H1 (cell line): Measurements from ENCODE around the gene RNU5D-1. TPM values are rescaled to one million over a fixed set of nuclear protein-coding genes. Genes with fewer than 3 reads are reported as not detected.

Source experiments
- CTCF ChIA-PET: fragments of 300-600 bp; sonication (Branson Sonifier 250); formaldehyde crosslinking; loops from one replicate; lab custom pipeline; 2021; ENCODE audit not compliant: partially characterized antibody; lab: Charles Lee
- POLR2A ChIA-PET: fragments of 300-600 bp; sonication (Branson Sonifier 250); formaldehyde crosslinking; loops from one replicate; lab custom pipeline; 2021; ENCODE audit warnings: inconsistent platforms; ENCODE audit not compliant: partially characterized antibody; lab: Charles Lee
- DNase-seq, 2 experiments: peaks; one replicate each; pipeline versions ENCODE4 v3.0.0 to v3.0.0-alpha.2; 2010 to 2022; ENCODE audit warnings: low spot score in 2 of 2, low read depth in 1 of 2, mixed read lengths in 1 of 2
- FAIRE-seq: peaks from 2 replicates; lab custom pipeline; 2011; peaks lifted over from hg19 to GRCh38; lab: Jason Lieb, UNC
- H2AFZ ChIP-seq: 2 replicates; pipeline ENCODE4 v1.8.1; 2012; ENCODE audit warnings: low read length, inconsistent platforms
- H2AK5ac ChIP-seq: 2 replicates; pipeline ENCODE4 v1.6.1; 2013; ENCODE audit warnings: low read depth, low read length
- H2BK120ac ChIP-seq: replicated peaks from 2 replicates; pipeline ENCODE3; 2013; ENCODE audit warnings: low read depth, low read length, inconsistent platforms
- H2BK12ac ChIP-seq: 2 replicates; pipeline ENCODE4 v1.6.1; 2013; ENCODE audit warnings: low read depth, low read length
- H2BK15ac ChIP-seq: 2 replicates; pipeline ENCODE4 v1.6.1; 2013; ENCODE audit warnings: low read length
- H2BK20ac ChIP-seq: 2 replicates; pipeline ENCODE4 v1.6.1; 2013; ENCODE audit warnings: low read length
- H2BK5ac ChIP-seq: 2 replicates; pipeline ENCODE4 v1.6.1; 2013; ENCODE audit warnings: low read depth, low read length
- H3K14ac ChIP-seq: 2 replicates; pipeline ENCODE4 v1.6.1; 2013; ENCODE audit warnings: inconsistent platforms; ENCODE audit not compliant: insufficient read length
- H3K18ac ChIP-seq: 2 replicates; pipeline ENCODE4 v1.6.1; 2013; ENCODE audit warnings: low read length; ENCODE audit errors: extremely low read depth
- H3K23ac ChIP-seq: 2 replicates; pipeline ENCODE4 v1.6.1; 2013; ENCODE audit warnings: inconsistent platforms; ENCODE audit not compliant: insufficient read length
- H3K23me2 ChIP-seq: 2 replicates; pipeline ENCODE4 v1.6.1; 2013; ENCODE audit warnings: low read depth, low read length
- H3K27ac ChIP-seq: 2 replicates; pipeline ENCODE4 v1.6.1; 2011; ENCODE audit warnings: low read depth, low read length, inconsistent platforms
- H3K27me3 ChIP-seq, 4 experiments: replicated peaks in 1 of 4; 1 replicate in 1 of 4; 2 replicates in 3 of 4; pipeline versions ENCODE4 v1.6.1 to v1.8.1; 2011 to 2013; ENCODE audit warnings: low read length in 3 of 4, mild to moderate bottlenecking in 3 of 4, inconsistent platforms in 2 of 4, mixed read lengths in 2 of 4, moderate library complexity in 1 of 4; ENCODE audit not compliant: control insufficient read depth in 3 of 4, insufficient read depth in 3 of 4; ENCODE audit errors: extremely low read depth in 1 of 4
- H3K36me3 ChIP-seq, 4 experiments: 2 replicates each; pipeline versions ENCODE4 v1.6.1 to v1.8.1; 2011 to 2013; ENCODE audit warnings: mild to moderate bottlenecking in 4 of 4, low read length in 3 of 4, moderate library complexity in 2 of 4, control low read depth in 1 of 4, inconsistent platforms in 1 of 4; ENCODE audit not compliant: insufficient read depth in 4 of 4, control insufficient read depth in 2 of 4
- H3K4ac ChIP-seq: replicated peaks from 2 replicates; pipeline ENCODE3; 2013; ENCODE audit warnings: low read length, low read depth, mixed read lengths, inconsistent platforms; ENCODE audit not compliant: insufficient read length
- H3K4me1 ChIP-seq, 4 experiments: replicated peaks in 1 of 4; 1 replicate in 1 of 4; 2 replicates in 3 of 4; pipeline versions ENCODE4 v1.6.1 to v1.8.1; 2011 to 2013; ENCODE audit warnings: low read length in 3 of 4, inconsistent platforms in 2 of 4, mixed read lengths in 1 of 4; ENCODE audit not compliant: insufficient read depth in 4 of 4, control insufficient read depth in 3 of 4
- H3K4me2 ChIP-seq, 2 experiments: 2 replicates each; pipeline versions ENCODE4 v1.6.1 to v1.8.1; 2011 to 2013; ENCODE audit warnings: low read depth in 2 of 2, low read length in 2 of 2, control low read depth in 1 of 2, inconsistent platforms in 1 of 2, mild to moderate bottlenecking in 1 of 2; ENCODE audit not compliant: insufficient read depth in 1 of 2
- H3K4me3 ChIP-seq, 4 experiments: fragments of 200-600, 300-600 bp in 1 of 4; sonication (generic), shearing (Covaris generic), sonication (Bioruptor Twin) in 1 of 4; 2 replicates each; pipeline versions ENCODE4 v1.5.1 to v1.8.1; 2011 to 2016; ENCODE audit warnings: low read length in 4 of 4, low read depth in 3 of 4, control low read depth in 2 of 4, inconsistent platforms in 2 of 4, mild to moderate bottlenecking in 2 of 4, mixed read lengths in 1 of 4, moderate library complexity in 1 of 4; ENCODE audit not compliant: insufficient read depth in 2 of 4; ENCODE audit errors: extremely low read depth in 1 of 4
- H3K56ac ChIP-seq: replicated peaks from 2 replicates; pipeline ENCODE3; 2013; ENCODE audit warnings: low read depth, mild to moderate bottlenecking, mixed read lengths, low read length, inconsistent platforms; ENCODE audit not compliant: insufficient read length
- H3K79me1 ChIP-seq: 2 replicates; pipeline ENCODE4 v1.6.1; 2013; ENCODE audit warnings: low read depth, low read length, control low read depth
- H3K79me2 ChIP-seq, 2 experiments: 2 replicates each; pipeline versions ENCODE4 v1.6.1 to v1.8.1; 2012 to 2013; ENCODE audit warnings: low read length in 2 of 2, mild to moderate bottlenecking in 2 of 2, inconsistent platforms in 1 of 2; ENCODE audit not compliant: insufficient read depth in 2 of 2, control insufficient read depth in 1 of 2
- H3K9ac ChIP-seq, 4 experiments: replicated peaks in 1 of 4; 1 replicate in 1 of 4; 2 replicates in 3 of 4; pipeline versions ENCODE4 v1.6.1 to v1.8.1; 2011 to 2013; ENCODE audit warnings: low read depth in 3 of 4, low read length in 3 of 4, control low read depth in 2 of 4, mild to moderate bottlenecking in 2 of 4, moderate library complexity in 2 of 4, inconsistent platforms in 1 of 4; ENCODE audit errors: extremely low read depth in 1 of 4
- H3K9me3 ChIP-seq, 2 experiments: 2 replicates each; pipeline versions ENCODE4 v1.6.1 to v1.8.1; 2012 to 2013; ENCODE audit warnings: mild to moderate bottlenecking in 2 of 2, moderate library complexity in 2 of 2, control low read depth in 1 of 2, inconsistent platforms in 1 of 2, low read depth in 1 of 2, low read length in 1 of 2, mixed read lengths in 1 of 2; ENCODE audit not compliant: insufficient read depth in 2 of 2
- H4K20me1 ChIP-seq, 2 experiments: replicated peaks in 1 of 2; 2 replicates each; pipeline versions ENCODE3 to v1.8.1; 2011 to 2013; ENCODE audit warnings: inconsistent platforms in 2 of 2, low read length in 2 of 2, mild to moderate bottlenecking in 1 of 2; ENCODE audit not compliant: insufficient read depth in 2 of 2, control insufficient read depth in 1 of 2
- H4K5ac ChIP-seq: 2 replicates; pipeline ENCODE4 v1.6.1; 2013; ENCODE audit warnings: low read length, low read depth, mixed read lengths, inconsistent platforms; ENCODE audit not compliant: insufficient read length
- H4K8ac ChIP-seq: 2 replicates; pipeline ENCODE4 v1.8.0; 2013; ENCODE audit warnings: mild to moderate bottlenecking, moderate library complexity, low read length, inconsistent platforms; ENCODE audit not compliant: insufficient read depth; ENCODE audit errors: extremely low read depth
- H4K91ac ChIP-seq: replicated peaks from 2 replicates; pipeline ENCODE3; 2013; ENCODE audit warnings: low read length, mixed read lengths, inconsistent platforms; ENCODE audit not compliant: insufficient read length
- BACH1 ChIP-seq: IDR thresholded peaks from 2 replicates; pipeline ENCODE4 v1.6.1; 2012; ENCODE audit warnings: low read length, improper control_type of control experiment
- BRCA1 ChIP-seq: IDR thresholded peaks from 2 replicates; pipeline ENCODE4 v1.6.1; 2012; ENCODE audit warnings: low read depth, low read length, improper control_type of control experiment
- CBX8 ChIP-seq: fragments of 300-800, 300-1000 bp; sonication (generic); IDR thresholded peaks from 2 replicates; pipeline ENCODE4 v1.7.1; 2016; ENCODE audit warnings: low read depth, low read length, borderline replicate concordance
- CHD2 ChIP-seq: IDR thresholded peaks from 2 replicates; pipeline ENCODE4 v1.6.1; 2012; ENCODE audit warnings: low read length, improper control_type of control experiment
- CREB1 ChIP-seq: IDR thresholded peaks from 2 replicates; pipeline ENCODE4 v1.6.1; 2012; ENCODE audit warnings: inconsistent platforms
- GABPA ChIP-seq: IDR thresholded peaks from 2 replicates; pipeline ENCODE4 v1.6.1; 2011; ENCODE audit warnings: mild to moderate bottlenecking, low read length, moderate library complexity, borderline replicate concordance; ENCODE audit not compliant: insufficient read depth
- HDAC2 ChIP-seq, 2 experiments: fragments of 300-600 bp in 1 of 2; sonication (generic) in 1 of 2; IDR thresholded peaks; 2 replicates each; pipeline ENCODE4 v1.6.1; 2011 to 2012; ENCODE audit warnings: low read depth in 2 of 2, low read length in 2 of 2, mild to moderate bottlenecking in 2 of 2, moderate library complexity in 2 of 2, borderline replicate concordance in 1 of 2, inconsistent platforms in 1 of 2
- HDAC6 ChIP-seq: IDR thresholded peaks from one replicate; pipeline ENCODE4 v1.7.1; 2012; ENCODE audit warnings: low read depth, mild to moderate bottlenecking, inconsistent platforms, low read length, moderate library complexity
- KDM1A ChIP-seq: fragments of 200-600, 300-600 bp; sonication (generic); IDR thresholded peaks from 2 replicates; pipeline ENCODE4 v1.7.1; 2016; ENCODE audit warnings: mild to moderate bottlenecking, low read length, borderline replicate concordance
- NANOG ChIP-seq: IDR thresholded peaks from 2 replicates; pipeline ENCODE4 v1.6.1; 2011; ENCODE audit warnings: low read length, low read depth, mild to moderate bottlenecking, inconsistent platforms; ENCODE audit not compliant: insufficient read depth, poor library complexity, severe bottlenecking
- PHF8 ChIP-seq: fragments of 200-600 bp; sonication (generic); conservative IDR thresholded peaks from 2 replicates; pipeline ENCODE4 v1.7.1; 2012; ENCODE audit warnings: low read depth, mild to moderate bottlenecking, inconsistent platforms, low read length, moderate library complexity
- POU5F1 ChIP-seq: IDR thresholded peaks from 2 replicates; pipeline ENCODE4 v1.6.1; 2011; ENCODE audit warnings: low read depth, mild to moderate bottlenecking, low read length, moderate library complexity
- RBBP5 ChIP-seq: IDR thresholded peaks from 2 replicates; pipeline ENCODE4 v1.7.1; 2012; ENCODE audit warnings: low read depth, mild to moderate bottlenecking, inconsistent platforms, low read length, moderate library complexity, borderline replicate concordance
- YY1 ChIP-seq: IDR thresholded peaks from 2 replicates; pipeline ENCODE4 v1.6.1; 2011; ENCODE audit warnings: low read depth, mild to moderate bottlenecking, low read length
- WGBS, 2 experiments: shearing (Covaris generic) in 1 of 2; methylation state at CpG; one replicate each; pipeline versions ENCODE4 v1.1.6 to v1.1.7; 2013 to 2015; ENCODE audit warnings: low lambda C conversion rate in 2 of 2, mixed read lengths in 2 of 2, inconsistent platforms in 1 of 2, low coverage in 1 of 2, missing lambda C conversion rate in 1 of 2; ENCODE audit not compliant: insufficient replicate concordance in 2 of 2, insufficient coverage in 1 of 2, insufficient read length in 1 of 2; ENCODE audit errors: extremely low coverage in 1 of 2, missing lambda C conversion rate in 1 of 2; 5-methylcytosine and 5-hydroxymethylcytosine counted together
- polyA plus RNA-seq, 7 experiments: library from polyadenylated mRNA; depleted of rRNA in 3 of 7; stranded (reverse) in 5 of 7; unstranded in 2 of 7; fragments of >200 nt in 5 of 7; fragments of 200-250 nt in 2 of 7; gene quantifications; 1 replicate in 5 of 7; 2 replicates in 1 of 7; 4 replicates in 1 of 7; pipeline versions ENCODE4 v1.2.1 to v1.2.3, GENCODE V29; 2011 to 2013; ENCODE audit warnings: missing spikeins in 2 of 7, mixed read lengths in 2 of 7
- total RNA-seq: library from RNA; stranded (reverse); fragmentation: NEBNext Ultra II Directional; extraction: Animal tissue kit (Norgen Biotek cat#: 25700); gene quantifications from 2 replicates; pipeline ENCODE4 v1.2.1, GENCODE V29; 2021

RNU5D-1 gene
- total and polyA plus RNA-seq, 2 of the 8 experiments (the other 6 are each of a cell fraction or from before 2014, with no cell fraction given) = under 0.01 TPM; not detected in 1

DNA sequence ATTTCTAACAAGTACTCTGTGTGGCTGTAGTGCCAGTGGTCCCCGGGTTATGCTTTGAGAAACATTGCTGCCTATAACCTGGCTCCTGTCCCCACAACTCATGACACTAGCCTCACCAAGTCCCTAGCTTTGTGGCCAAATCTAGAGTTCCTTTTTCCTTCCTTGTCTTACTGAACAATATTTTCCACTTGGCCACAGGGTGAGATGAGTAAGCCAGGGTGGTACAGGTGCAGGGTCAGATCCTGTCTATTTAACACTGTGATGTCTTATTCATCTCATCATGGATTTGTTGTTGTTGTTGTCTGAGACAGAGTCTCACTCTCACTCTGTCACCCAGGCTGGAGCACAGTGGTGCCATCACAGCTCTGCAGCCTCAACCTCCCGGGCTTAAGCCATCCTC, 37.8 kb downstream of the RNU5D-1 start:
- no peaks in the 10 kb centered on the region for H3K79me1 ChIP-seq
- no peak for FAIRE-seq
- no peak overlapping the region for H3K9ac ChIP-seq
- H4K8ac ChIP-seq = no peak overlapping the region
- POLR2A ChIA-PET = interaction anchor here (1.6 kb wide), 1 partner anchor 38 kb away, joined by 3 read pairs; the partner anchor contains the start of gene RNU5D-1
- no peaks in the 10 kb centered on the region for H3K36me3 ChIP-seq
- no peak overlapping the region for H2BK120ac ChIP-seq
- DNase-seq = no peak
- no peak overlapping the region for H3K56ac ChIP-seq
- H2BK12ac ChIP-seq = no peak overlapping the region
- H4K5ac ChIP-seq = no peak overlapping the region
- no peak overlapping the region for H2AK5ac ChIP-seq
- H2BK20ac ChIP-seq = no peak overlapping the region
- no peak overlapping the region for H3K4me2 ChIP-seq
- no peaks in the 10 kb centered on the region for H4K20me1 ChIP-seq
- H3K27me3 ChIP-seq = no peaks in the 10 kb centered on the region
- TF ChIP-seq CHD2 (no peak), BACH1 (no peak), CBX8 (no peak), HDAC2 (IDR thresholded peaks at IDR 0.05; ENCODE audit: borderline replicate concordance in 1 of 2, low read depth in 2 of 2, low read length in 2 of 2) (no peak), KDM1A (no peak), GABPA (no peak), NANOG (no peak), PHF8 (no peak), RBBP5 (no peak), POU5F1 (no peak), BRCA1 (no peak), HDAC6 (no peak), YY1 (no peak), CREB1 (no peak)
- H3K4me1 ChIP-seq = peaks cover 0 to 7% (median 3%) of the 10 kb centered on the region in 4 experiments; a peak in 3 of 7 replicates
- CTCF ChIA-PET = interaction anchor here (1.4 to 3.4 kb wide), 2 partner anchors 14 to 40 kb away, joined by 5 to 15 read pairs; no protein-coding TSS in a partner anchor
- H3K27ac ChIP-seq = no peak overlapping the region
- WGBS, 2 experiments = 90% methylated on average over 2 of the region's 2 CpGs; no CpG with 5 or more reads in 1 of the 2 experiments
- no peaks in the 10 kb centered on the region for H3K9me3 ChIP-seq
- no peak overlapping the region for H3K23ac ChIP-seq
- H3K23me2 ChIP-seq = no peaks in the 10 kb centered on the region
- no peak overlapping the region for H4K91ac ChIP-seq
- no peak overlapping the region for H3K14ac ChIP-seq
- no peaks in the 10 kb centered on the region for H3K79me2 ChIP-seq
- no peak overlapping the region for H3K18ac ChIP-seq
- H2BK15ac ChIP-seq = no peak overlapping the region
- H3K4ac ChIP-seq = no peak overlapping the region
- no peak overlapping the region for H2BK5ac ChIP-seq
- no peak overlapping the region for H2AFZ ChIP-seq
- no peak overlapping the region for H3K4me3 ChIP-seq
